Vagina (tissue), 2 donors: ENCODE measurements around the gene RAD9A. TPM values are rescaled to one million over a fixed set of nuclear protein-coding genes. Genes with fewer than 3 reads are reported as not detected.

ENCODE experiments used
- DNase-seq, 2 donors: peaks; one replicate each; pipeline ENCODE4 v3.0.0-alpha.2; 2017; ENCODE audit errors: extremely low spot score in 2 of 2
- H3K27ac ChIP-seq: fragments of 200-600 bp; sonication (generic); one replicate; pipeline ENCODE4 v1.5.1; 2019
- H3K27me3 ChIP-seq: fragments of 200-600 bp; sonication (generic); one replicate; pipeline ENCODE4 v1.5.1; 2019
- H3K36me3 ChIP-seq, 2 donors: fragments of 200-600 bp; sonication (generic); one replicate each; pipeline ENCODE4 v1.5.1; 2017 to 2019
- H3K4me1 ChIP-seq: fragments of 200-600 bp; sonication (generic); one replicate; pipeline ENCODE4 v1.5.1; 2019
- H3K4me3 ChIP-seq, 2 donors: fragments of 200-600 bp; sonication (generic); 1 replicate in 1 of 2; 2 replicates in 1 of 2; pipeline ENCODE4 v1.5.1; 2016 to 2019
- H3K9me3 ChIP-seq: fragments of 200-600 bp; sonication (generic); one replicate; pipeline ENCODE4 v1.5.1; 2019
- POLR2A ChIP-seq, 2 donors: fragments of 450-650 bp; IDR thresholded peaks; one replicate each; pipeline ENCODE4 v1.6.1; 2017; ENCODE audit warnings: antibody characterized with exemption in 2 of 2, mild to moderate bottlenecking in 2 of 2, moderate library complexity in 2 of 2
- POLR2AphosphoS5 ChIP-seq, 2 donors: sonication (generic); formaldehyde crosslinking; IDR thresholded peaks; one replicate each; pipeline ENCODE4 v1.9.0; 2017; ENCODE audit warnings: antibody characterized with exemption in 2 of 2, mild to moderate bottlenecking in 2 of 2, low read depth in 1 of 2; ENCODE audit not compliant: insufficient read depth in 1 of 2
- intact Hi-C: fragments of 100-400 bp; cut with DNase I; formaldehyde crosslinking; loops from one replicate; pipeline ENCODE4 v1.15.1; 2023
- total RNA-seq: library from RNA; depleted of rRNA; stranded (reverse); fragments of >200 nt; gene quantifications from one replicate; pipeline ENCODE4 v1.2.3, GENCODE V29; 2016
- TF ChIP-seq, protein P1 (sequence below), 3 experiments: fragments of 450-650 bp in 2 of 3; fragments of 200-600 bp in 1 of 3; sonication (generic) in 1 of 3; IDR thresholded peaks; one replicate each; pipeline ENCODE4 v1.5.1; 2017 to 2019; ENCODE audit warnings: antibody characterized with exemption in 3 of 3, mild to moderate bottlenecking in 2 of 3, moderate library complexity in 2 of 3

The RAD9A gene
- total RNA-seq, 1 donor from 2014 or later, result 20.6 TPM

DNA sequence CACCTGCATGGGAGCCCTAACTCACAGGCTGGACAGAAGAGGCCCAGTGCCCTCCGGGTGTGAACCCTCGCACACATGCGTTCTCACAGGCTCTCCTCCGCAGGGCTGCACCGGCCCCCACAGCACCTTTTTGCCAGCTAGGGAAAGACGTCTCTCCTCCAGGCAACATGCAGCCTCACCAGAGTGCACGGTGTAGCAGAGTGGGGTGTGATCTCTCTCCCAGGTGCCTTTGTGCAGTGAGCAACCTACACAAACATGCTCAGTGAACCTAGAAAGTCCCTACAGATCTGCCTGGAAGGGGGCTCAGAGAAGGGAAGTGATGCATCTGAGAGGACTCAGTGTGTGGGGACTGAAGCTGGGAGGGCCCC lies 20.0 kb downstream of the RAD9A start:
- no peak overlapping the region for H3K27ac ChIP-seq
- TF ChIP-seq, protein P1, sequence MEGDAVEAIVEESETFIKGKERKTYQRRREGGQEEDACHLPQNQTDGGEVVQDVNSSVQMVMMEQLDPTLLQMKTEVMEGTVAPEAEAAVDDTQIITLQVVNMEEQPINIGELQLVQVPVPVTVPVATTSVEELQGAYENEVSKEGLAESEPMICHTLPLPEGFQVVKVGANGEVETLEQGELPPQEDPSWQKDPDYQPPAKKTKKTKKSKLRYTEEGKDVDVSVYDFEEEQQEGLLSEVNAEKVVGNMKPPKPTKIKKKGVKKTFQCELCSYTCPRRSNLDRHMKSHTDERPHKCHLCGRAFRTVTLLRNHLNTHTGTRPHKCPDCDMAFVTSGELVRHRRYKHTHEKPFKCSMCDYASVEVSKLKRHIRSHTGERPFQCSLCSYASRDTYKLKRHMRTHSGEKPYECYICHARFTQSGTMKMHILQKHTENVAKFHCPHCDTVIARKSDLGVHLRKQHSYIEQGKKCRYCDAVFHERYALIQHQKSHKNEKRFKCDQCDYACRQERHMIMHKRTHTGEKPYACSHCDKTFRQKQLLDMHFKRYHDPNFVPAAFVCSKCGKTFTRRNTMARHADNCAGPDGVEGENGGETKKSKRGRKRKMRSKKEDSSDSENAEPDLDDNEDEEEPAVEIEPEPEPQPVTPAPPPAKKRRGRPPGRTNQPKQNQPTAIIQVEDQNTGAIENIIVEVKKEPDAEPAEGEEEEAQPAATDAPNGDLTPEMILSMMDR (IDR thresholded peaks at IDR 0.05), result no peak
- no peak for TF ChIP-seq POLR2AphosphoS5 (IDR thresholded peaks at IDR 0.05; ENCODE audit: insufficient read depth in 1 of 2, low read depth in 1 of 2)
- TF ChIP-seq POLR2A (IDR thresholded peaks at IDR 0.05), result no peak
- peaks cover 5% of the 10 kb centered on the region for H3K27me3 ChIP-seq
- intact Hi-C loops, result no loop called here
- H3K4me1 ChIP-seq, result peaks cover 22% of the 10 kb centered on the region
- DNase-seq, result no peak
- no peaks in the 10 kb centered on the region for H3K9me3 ChIP-seq
- H3K4me3 ChIP-seq, result no peak overlapping the region
- no peaks in the 10 kb centered on the region for H3K36me3 ChIP-seq

DNA sequence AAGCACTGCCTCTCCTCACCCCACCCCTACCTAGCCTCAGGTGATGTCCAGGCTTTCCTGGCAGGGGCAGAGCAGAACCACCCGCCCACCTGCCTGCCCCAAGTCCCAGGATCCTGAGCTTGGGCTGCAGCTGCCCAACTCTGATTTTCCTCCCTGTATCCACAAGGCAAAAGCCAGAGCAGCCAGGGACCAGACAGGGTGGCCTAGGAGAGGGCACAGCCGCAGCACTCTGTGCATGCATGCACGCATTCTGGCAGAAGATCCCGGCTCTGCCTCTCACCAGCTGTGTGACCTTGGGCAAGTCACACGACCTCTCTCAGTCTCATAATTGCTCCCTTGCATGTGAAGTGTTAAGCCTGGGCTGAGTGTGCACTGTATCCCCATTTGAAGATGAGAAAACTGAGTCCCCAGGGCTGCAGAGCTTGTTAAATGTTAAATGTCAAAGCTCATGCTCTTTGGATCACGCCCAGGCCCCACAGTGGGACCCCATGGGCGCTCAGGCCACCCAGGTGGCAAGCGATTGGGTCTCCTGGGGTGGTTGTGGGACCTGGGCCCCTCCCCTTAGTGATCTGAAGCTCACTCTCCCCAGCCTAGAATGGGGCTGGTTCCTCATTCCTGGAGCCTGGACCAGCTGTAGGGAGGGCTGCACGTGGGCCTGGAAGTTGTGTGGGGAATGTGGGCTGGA lies 20.9 kb downstream of the RAD9A start:
- peaks cover 30% of the 10 kb centered on the region for H3K4me1 ChIP-seq
- no peak overlapping the region for H3K4me3 ChIP-seq
- intact Hi-C loops, result no loop called here
- no peak overlapping the region for H3K27ac ChIP-seq
- no peak for DNase-seq
- H3K27me3 ChIP-seq, result peaks cover 5% of the 10 kb centered on the region
- H3K9me3 ChIP-seq, result no peaks in the 10 kb centered on the region
- no peaks in the 10 kb centered on the region for H3K36me3 ChIP-seq
- TF ChIP-seq POLR2A (IDR thresholded peaks at IDR 0.05) (no peak), POLR2AphosphoS5 (IDR thresholded peaks at IDR 0.05; ENCODE audit: insufficient read depth in 1 of 2, low read depth in 1 of 2) (no peak)
- TF ChIP-seq, protein P1 (IDR thresholded peaks at IDR 0.05), result no peak

- H3K27ac ChIP-seq, result no peak overlapping the region
- no peak overlapping the region for H3K4me3 ChIP-seq
- H3K36me3 ChIP-seq, result no peaks in the 10 kb centered on the region
- peaks cover 37% of the 10 kb centered on the region for H3K4me1 ChIP-seq
- intact Hi-C loops, result no loop called here
- H3K27me3 ChIP-seq, result peaks cover 5% of the 10 kb centered on the region
- no peak for TF ChIP-seq POLR2AphosphoS5 (IDR thresholded peaks at IDR 0.05; ENCODE audit: insufficient read depth in 1 of 2, low read depth in 1 of 2)
- TF ChIP-seq, protein P1 (IDR thresholded peaks at IDR 0.05), result no peak
- no peak for TF ChIP-seq POLR2A (IDR thresholded peaks at IDR 0.05)
- no peaks in the 10 kb centered on the region for H3K9me3 ChIP-seq
- no peak for DNase-seq
These were observed 21.6 kb downstream of the RAD9A start for GRCh38 chr11:67413266-67413849.

- H3K27me3 ChIP-seq, result peaks cover 5% of the 10 kb centered on the region
- peak within 1 kb of the TSS; percentile 33 for H3K27ac ChIP-seq
- H3K9me3 ChIP-seq, result no peaks in the 10 kb centered on the region
- no peak for DNase-seq
- H3K36me3 ChIP-seq, result no peaks in the 10 kb centered on the region
- intact Hi-C loops, result no loop called here
- no peak for TF ChIP-seq POLR2AphosphoS5 (IDR thresholded peaks at IDR 0.05; ENCODE audit: insufficient read depth in 1 of 2, low read depth in 1 of 2)
- TF ChIP-seq, protein P1 (IDR thresholded peaks at IDR 0.05), result no peak
- TF ChIP-seq POLR2A (IDR thresholded peaks at IDR 0.05), result no peak
- peak within 1 kb of the TSS; percentile 29 to 46 for H3K4me3 ChIP-seq
- H3K4me1 ChIP-seq, result peaks cover 57% of the 10 kb centered on the region
These were observed 23.9 kb downstream of the RAD9A start, which contains the start of gene CARNS1 for GRCh38 chr11:67415501-67416304. Gene CARNS1, plus strand, starts transcription at chr11:67415678. Its CDS starts 522 bp downstream, at chr11:67416200.
